Posterior vena cava (tissue), 2 donors: ENCODE data around the gene NCK2. TPM values are rescaled to one million over a fixed set of nuclear protein-coding genes. Genes with fewer than 3 reads are reported as not detected.
A peak's percentile ranks its signal among the peaks of the same experiment; 100 is the strongest.

Experiments
- DNase-seq: peaks from one replicate; pipeline ENCODE4 v3.0.0-alpha.2; 2020; ENCODE audit warnings: low spot score
- intact Hi-C, 2 donors: fragments of 100-400 bp; cut with DNase I; formaldehyde crosslinking; loops; one replicate each; pipeline versions ENCODE4 v1.14.1 to v1.14.2; 2022 to 2023
- total RNA-seq, 2 donors: library from RNA; stranded (reverse); fragmentation: NEBNext Ultra II Directional; extraction: Animal tissue kit (Norgen Biotek cat#: 25700); gene quantifications; one replicate each; pipeline ENCODE4 v1.2.1, GENCODE V29; 2021
- donor health status: DM: yes; HTN: yes; CAD: no.
- donor health status: DM: yes; HTN: yes; CAD: no.

Gene NCK2
- total RNA-seq, 2 donors from 2014 or later = 32.8 to 42.6 TPM

- intact Hi-C loops = no loop called here
- DNase-seq = no peak
Observed at GRCh38 chr2:105732955-105733607, 11.6 kb upstream of the NCK2 start.

GRCh38 chr2:105733875-105734274 is 10.8 kb upstream of the NCK2 start:
- intact Hi-C loops = no loop called here
- no peak for DNase-seq

DNA sequence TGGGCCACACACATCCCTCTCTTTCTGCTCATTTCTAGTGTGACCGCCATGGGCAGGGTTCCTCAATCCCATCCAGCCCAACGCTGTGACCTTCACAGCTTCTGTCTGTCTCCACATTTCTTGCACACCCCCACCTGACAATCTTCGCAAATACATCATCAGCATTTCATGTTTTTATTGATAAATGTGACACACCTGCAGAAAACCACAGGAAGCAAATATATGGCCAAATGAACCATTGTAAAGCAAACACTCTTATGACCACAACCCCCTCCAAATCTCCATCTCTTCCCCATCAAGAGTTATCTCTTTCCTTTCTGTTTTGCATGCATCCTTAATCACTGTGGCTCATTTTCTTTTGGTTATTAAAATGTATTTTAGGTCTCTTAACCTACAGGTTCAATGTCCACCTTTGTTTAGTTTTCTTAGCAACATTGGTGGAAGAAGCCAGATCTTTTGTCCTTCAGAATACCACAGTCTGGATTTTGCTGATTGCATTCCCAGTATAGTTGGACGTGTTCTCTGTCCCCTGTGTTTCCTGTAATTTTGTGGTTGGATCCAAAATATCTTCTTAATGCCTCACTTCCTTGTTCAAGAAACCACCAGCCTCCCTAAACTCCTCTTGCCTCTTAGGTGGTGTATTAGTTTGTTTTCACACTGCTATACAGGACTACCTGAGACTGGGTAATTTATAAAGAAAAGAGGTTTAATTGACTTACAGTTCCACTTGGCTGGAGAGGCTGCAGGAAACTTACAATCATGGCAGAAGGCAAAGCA is 9.8 kb upstream of the NCK2 start:
- intact Hi-C loops = no loop called here

GRCh38 chr2:105736145-105736544 is 8.6 kb upstream of the NCK2 start:
- intact Hi-C loops = no loop called here
- no peak for DNase-seq

More for the DNA sequence above, 9.8 kb upstream of the NCK2 start:
- DNase-seq = no peak

- no peak for DNase-seq
- intact Hi-C loops = no loop called here
Observed at GRCh38 chr2:105737980-105738657, 6.6 kb upstream of the NCK2 start.

- intact Hi-C loops = no loop called here
- no peak for DNase-seq
Observed at GRCh38 chr2:105738658-105739241, 6.0 kb upstream of the NCK2 start.

GRCh38 chr2:105739426-105739825 is 5.3 kb upstream of the NCK2 start:
- no peak for DNase-seq
- intact Hi-C loops = no loop called here

DNA sequence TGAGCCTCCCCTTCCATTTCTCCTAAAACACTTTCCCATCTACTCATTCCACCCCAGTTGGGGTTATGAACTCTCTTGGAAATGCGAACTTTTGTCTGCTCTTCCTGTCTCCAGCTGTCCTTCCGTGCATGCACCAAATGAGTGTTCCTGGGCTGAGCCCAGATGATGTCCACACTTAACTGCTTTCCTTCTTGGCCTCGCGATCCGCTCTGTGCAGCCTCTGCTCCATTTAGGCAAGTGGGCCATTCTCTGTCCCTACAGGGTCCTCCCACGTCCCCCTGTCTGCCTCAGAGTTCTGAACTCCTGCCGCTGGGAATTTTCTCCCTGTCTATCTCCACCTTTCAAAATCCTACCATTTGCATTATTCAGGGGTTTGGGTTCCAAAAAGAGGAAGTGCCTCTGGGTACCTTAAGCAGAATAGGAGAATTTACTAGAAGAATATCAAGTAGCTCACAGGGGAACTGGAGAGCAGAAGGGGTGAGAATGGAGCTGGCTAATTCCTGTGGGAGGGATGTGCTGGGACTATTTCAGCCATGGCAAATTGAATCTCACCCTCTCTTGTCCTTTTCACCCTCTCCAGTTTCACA is 4.7 kb upstream of the NCK2 start:
- DNase-seq = no peak
- intact Hi-C loops = no loop called here

DNA sequence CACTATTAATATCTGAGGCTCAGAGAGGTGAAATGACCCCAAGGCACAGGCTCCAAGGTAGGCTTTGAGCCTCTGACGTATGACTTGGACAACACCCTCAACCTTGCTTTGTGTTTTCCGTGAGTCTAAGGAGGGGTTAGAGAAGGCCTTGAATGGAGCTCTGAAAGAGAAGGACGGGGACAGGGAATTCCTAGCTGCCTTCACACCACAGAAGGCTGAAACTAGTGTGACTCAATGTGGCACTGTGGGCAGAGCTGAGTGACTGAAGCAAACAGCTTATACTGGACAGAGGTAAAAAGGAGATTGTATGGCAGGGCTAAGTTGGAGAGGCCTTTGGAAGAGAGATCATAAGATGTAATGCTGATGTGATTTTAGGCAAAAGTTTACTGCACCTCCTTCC is 3.5 kb upstream of the NCK2 start:
- no peak for DNase-seq
- intact Hi-C loops = no loop called here

- DNase-seq = no peak
- intact Hi-C loops = no loop called here
Observed at GRCh38 chr2:105741617-105742016, 3.1 kb upstream of the NCK2 start.

- peak; percentile 84 for DNase-seq
- intact Hi-C loops = loop anchor here in 1 of 2 donors (2.0 kb wide), 1 partner anchor 61 kb away; no protein-coding TSS in a partner anchor
Observed at GRCh38 chr2:105744091-105744908, 412 bp upstream of the NCK2 start.

- DNase-seq = peak; percentile 86
- intact Hi-C loops = no loop called here
Observed at GRCh38 chr2:105746177-105747080, 1.7 kb downstream of the NCK2 start.

DNA sequence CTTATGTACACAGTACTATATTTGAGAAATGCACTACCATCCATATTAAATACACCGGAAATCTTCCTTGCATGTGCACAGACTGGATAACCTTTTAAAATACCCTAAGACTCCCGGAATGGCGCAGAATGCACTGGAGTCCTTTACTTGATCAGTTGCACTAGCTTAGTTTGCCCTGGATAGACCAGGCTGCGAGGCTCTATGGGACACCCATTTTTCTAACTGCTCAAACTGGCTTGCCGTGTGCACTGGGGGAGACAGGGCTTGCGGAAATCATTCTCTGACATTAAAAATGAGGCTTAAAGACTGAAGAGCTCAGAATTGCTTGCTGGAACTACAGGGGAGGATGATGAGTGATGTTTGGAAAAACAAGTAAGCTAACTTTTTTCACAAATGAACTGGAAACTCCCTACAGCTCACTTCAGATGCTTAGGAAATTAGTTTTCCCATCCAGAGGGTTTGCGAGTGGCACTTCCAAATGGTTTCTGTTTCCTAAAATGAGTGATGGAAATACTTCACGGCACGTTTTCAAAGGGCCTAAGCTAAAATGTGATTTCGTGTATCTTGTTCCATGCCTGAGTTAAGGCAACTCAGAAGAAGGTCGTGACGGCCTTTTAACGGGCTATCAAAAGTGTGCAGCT is 2.7 kb downstream of the NCK2 start:
- intact Hi-C loops = no loop called here
- no peak for DNase-seq

DNA sequence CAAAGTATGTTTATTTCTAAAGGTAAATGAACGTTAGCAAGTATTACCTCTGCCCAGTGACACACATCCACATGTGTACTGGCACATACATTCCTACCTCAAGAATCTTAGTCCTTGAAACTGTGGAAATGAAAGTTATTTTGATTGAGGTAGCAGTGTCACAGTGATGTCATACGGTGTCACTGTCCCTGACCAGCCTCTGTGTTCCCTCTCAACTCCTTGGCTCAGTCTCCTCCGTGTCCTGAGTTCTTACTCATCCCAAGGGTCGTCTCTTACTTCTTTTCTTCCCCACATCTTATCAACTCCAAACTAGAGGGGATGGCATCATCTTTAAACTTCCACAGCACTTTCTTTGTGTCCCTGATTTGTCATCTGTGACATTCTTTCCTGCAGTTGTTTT is 3.3 kb downstream of the NCK2 start:
- DNase-seq = no peak
- intact Hi-C loops = no loop called here

DNA sequence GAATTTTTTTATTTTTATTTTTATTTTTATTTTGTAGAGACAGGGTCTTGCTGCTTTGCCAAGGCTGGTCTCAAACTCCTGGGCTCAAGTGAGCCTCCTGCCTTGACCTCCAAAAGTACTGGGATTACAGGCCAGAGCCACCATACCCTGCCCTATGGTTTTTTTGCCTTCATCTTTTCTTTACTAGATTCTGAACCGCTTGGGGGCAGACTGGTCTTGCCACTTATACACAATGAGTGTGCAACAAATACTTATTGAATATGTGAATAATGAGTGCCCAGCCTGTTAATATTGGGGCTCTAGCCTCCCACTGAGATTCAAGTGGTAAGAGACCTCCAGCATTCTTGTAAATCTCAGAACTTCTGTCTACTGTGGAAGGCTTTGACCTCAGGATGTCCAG is 3.9 kb downstream of the NCK2 start:
- no peak for DNase-seq
- intact Hi-C loops = no loop called here

GRCh38 chr2:105749583-105750400 is 5.1 kb downstream of the NCK2 start:
- DNase-seq = no peak
- intact Hi-C loops = no loop called here
